Measurements from ENCODE around the gene MACROD2.

DNA sequence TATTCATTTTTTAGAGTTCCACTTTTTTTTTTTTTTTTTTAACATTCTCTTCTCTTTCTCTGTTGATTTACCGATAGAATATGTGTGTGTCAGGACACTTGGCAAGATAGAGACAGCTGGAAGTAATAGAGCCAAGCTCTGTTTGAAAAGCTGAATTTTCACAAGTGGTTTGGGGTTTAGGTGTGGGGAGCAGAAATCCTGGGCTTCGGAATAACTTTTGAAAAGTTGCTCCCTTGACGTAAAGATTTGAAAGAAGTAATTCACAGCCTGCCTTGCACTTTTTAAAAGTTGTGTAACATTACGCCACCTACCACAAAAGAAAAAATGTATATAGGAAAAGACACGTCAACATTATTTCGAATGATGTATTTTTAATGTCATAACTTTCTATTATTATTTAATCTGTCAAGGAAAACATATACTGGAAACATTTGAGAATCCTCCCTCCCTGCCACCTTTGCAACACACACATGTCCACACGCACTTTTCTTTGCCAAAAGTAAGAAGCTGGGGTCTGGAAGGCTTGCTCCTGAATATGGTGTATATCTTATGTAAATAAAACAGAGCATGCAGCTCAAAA lies 1660.1 kb downstream of the MACROD2 start:
- TF ChIP-seq EZH2 (IDR thresholded peaks at IDR 0.05; ENCODE audit: low read length): no peak
- TF ChIP-seq, protein P1, sequence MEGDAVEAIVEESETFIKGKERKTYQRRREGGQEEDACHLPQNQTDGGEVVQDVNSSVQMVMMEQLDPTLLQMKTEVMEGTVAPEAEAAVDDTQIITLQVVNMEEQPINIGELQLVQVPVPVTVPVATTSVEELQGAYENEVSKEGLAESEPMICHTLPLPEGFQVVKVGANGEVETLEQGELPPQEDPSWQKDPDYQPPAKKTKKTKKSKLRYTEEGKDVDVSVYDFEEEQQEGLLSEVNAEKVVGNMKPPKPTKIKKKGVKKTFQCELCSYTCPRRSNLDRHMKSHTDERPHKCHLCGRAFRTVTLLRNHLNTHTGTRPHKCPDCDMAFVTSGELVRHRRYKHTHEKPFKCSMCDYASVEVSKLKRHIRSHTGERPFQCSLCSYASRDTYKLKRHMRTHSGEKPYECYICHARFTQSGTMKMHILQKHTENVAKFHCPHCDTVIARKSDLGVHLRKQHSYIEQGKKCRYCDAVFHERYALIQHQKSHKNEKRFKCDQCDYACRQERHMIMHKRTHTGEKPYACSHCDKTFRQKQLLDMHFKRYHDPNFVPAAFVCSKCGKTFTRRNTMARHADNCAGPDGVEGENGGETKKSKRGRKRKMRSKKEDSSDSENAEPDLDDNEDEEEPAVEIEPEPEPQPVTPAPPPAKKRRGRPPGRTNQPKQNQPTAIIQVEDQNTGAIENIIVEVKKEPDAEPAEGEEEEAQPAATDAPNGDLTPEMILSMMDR (optimal IDR thresholded peaks at IDR 0.05 in 1 of 3, IDR thresholded peaks at IDR 0.05 in 1 of 3, conservative IDR thresholded peaks at IDR 0.05 in 1 of 3; ENCODE audit: extremely low read depth in 1 of 3, insufficient read depth in 2 of 3, low read length in 3 of 3): no peak
